Neural cell (in vitro differentiated cells): Measurements from ENCODE around the gene PHACTR1.

Source experiments
- CTCF ChIP-seq: fragments of 450-650 bp; IDR thresholded peaks from 2 replicates; pipeline ENCODE4 v1.5.1; 2014; ENCODE audit warnings: antibody characterized with exemption, mild to moderate bottlenecking, moderate library complexity; ENCODE audit not compliant: poor library complexity, severe bottlenecking
- EP300 ChIP-seq: fragments of 450-650 bp; conservative IDR thresholded peaks from 2 replicates; pipeline ENCODE4 v1.6.1; 2014; ENCODE audit warnings: antibody characterized with exemption, mild to moderate bottlenecking, moderate library complexity; ENCODE audit not compliant: poor library complexity, severe bottlenecking
- EZH2 ChIP-seq: fragments of 200-600, 300-800 bp; shearing (Covaris generic), sonication (generic); IDR thresholded peaks from 2 replicates; pipeline ENCODE4 v1.6.1; 2014; ENCODE audit warnings: antibody characterized with exemption, low read length, borderline replicate concordance, mild to moderate bottlenecking; ENCODE audit not compliant: insufficient read depth, poor library complexity, severe bottlenecking
- MXI1 ChIP-seq: fragments of 450-650 bp; conservative IDR thresholded peaks from 2 replicates; pipeline ENCODE4 v1.6.1; 2014; ENCODE audit warnings: antibody characterized with exemption, mild to moderate bottlenecking; ENCODE audit not compliant: poor library complexity, severe bottlenecking
- POLR2AphosphoS5 ChIP-seq: IDR thresholded peaks from 2 replicates; pipeline ENCODE4 v1.6.1; 2012
- RAD21 ChIP-seq: fragments of 450-650 bp; conservative IDR thresholded peaks from 2 replicates; pipeline ENCODE4 v1.6.1; 2014; ENCODE audit warnings: antibody characterized with exemption, mild to moderate bottlenecking, moderate library complexity
- REST ChIP-seq: IDR thresholded peaks from 2 replicates; pipeline ENCODE4 v1.6.1; 2012; ENCODE audit warnings: borderline replicate concordance
- SMC3 ChIP-seq: fragments of 450-650 bp; conservative IDR thresholded peaks from 2 replicates; pipeline ENCODE4 v1.6.1; 2014; ENCODE audit warnings: antibody characterized with exemption, mild to moderate bottlenecking, moderate library complexity; ENCODE audit not compliant: poor library complexity
- TAF1 ChIP-seq: IDR thresholded peaks from 2 replicates; pipeline ENCODE4 v1.6.1; 2012; ENCODE audit warnings: low read depth

GRCh38 chr6:13097454-13097853 lies 380.9 kb downstream of the PHACTR1 start:
- TF ChIP-seq CTCF (no peak), MXI1 (no peak), POLR2AphosphoS5 (no peak), REST (no peak), EP300 (no peak), EZH2 (no peak), TAF1 (no peak), SMC3 (no peak), RAD21 (no peak)
